GM12878 (cell line): Measurements from ENCODE around the gene ANKMY1. TPM values are rescaled to one million over a fixed set of nuclear protein-coding genes. Genes with fewer than 3 reads are reported as not detected.

Source experiments
- ATAC-seq: fragments of 200-7000 bp; cut with Tn5 transposase; 3 replicates; pipeline ENCODE4 v1.9.1; 2020; ENCODE audit warnings: mild to moderate bottlenecking, moderate library complexity
- BruUV-seq: library from RNA; stranded (reverse); fragments of 400-500 nt; replicated peaks from 2 replicates; lab custom pipeline; 2021; lab: Mats Ljungman, UMichigan
- CTCF ChIA-PET: fragments of 300-600 bp; sonication (Branson Sonifier 250); formaldehyde crosslinking; extraction: SDS; loops from one replicate; lab custom pipeline; 2021; ENCODE audit warnings: inconsistent platforms; lab: Yijun Ruan, JAX
- POLR2A ChIA-PET: fragments of 350-600 bp; formaldehyde crosslinking; extraction: SDS; loops from one replicate; lab custom pipeline; 2021; ENCODE audit warnings: inconsistent platforms; lab: Charles Lee
- RAD21 ChIA-PET: fragments of 300-600 bp; sonication (Branson Sonifier 250); formaldehyde crosslinking; loops from one replicate; lab custom pipeline; 2023; ENCODE audit warnings: antibody characterized with exemption; ENCODE audit not compliant: unreplicated experiment; lab: Charles Lee
- SMC1A ChIA-PET: fragments of 300-600 bp; sonication (Branson Sonifier 250); formaldehyde crosslinking; loops from one replicate; lab custom pipeline; 2023; ENCODE audit not compliant: unreplicated experiment, uncharacterized antibody; lab: Charles Lee
- DNase-seq: peaks from one replicate; pipeline ENCODE4 v3.0.0-alpha.2; 2011; ENCODE audit warnings: low read depth, low spot score
- FAIRE-seq: peaks from 3 replicates; lab custom pipeline; 2011; peaks lifted over from hg19 to GRCh38; lab: Jason Lieb, UNC
- H2AFZ ChIP-seq: 2 replicates; pipeline ENCODE4 v1.6.0; 2011; ENCODE audit warnings: low read depth, low read length, control low read depth; ENCODE audit not compliant: control insufficient read depth
- H3K27ac ChIP-seq: 2 replicates; pipeline ENCODE4 v1.5.1; 2011; ENCODE audit warnings: control low read depth; ENCODE audit not compliant: control insufficient read depth, insufficient read depth
- H3K27me3 ChIP-seq, 2 experiments: replicated peaks in 1 of 2; 2 replicates each; pipeline versions ENCODE4 v1.6.0 to v1.6.1; 2011; ENCODE audit warnings: low read length in 1 of 2; ENCODE audit not compliant: control insufficient read depth in 2 of 2, insufficient read depth in 2 of 2
- H3K36me3 ChIP-seq, 2 experiments: 2 replicates each; pipeline ENCODE4 v1.5.1; 2011; ENCODE audit warnings: low read length in 1 of 2; ENCODE audit not compliant: control insufficient read depth in 2 of 2, insufficient read depth in 2 of 2
- H3K4me1 ChIP-seq: 2 replicates; pipeline ENCODE4 v1.6.1; 2011; ENCODE audit warnings: mild to moderate bottlenecking, low read length, moderate library complexity, mixed read lengths; ENCODE audit not compliant: control insufficient read depth, insufficient read depth
- H3K4me2 ChIP-seq: 2 replicates; pipeline ENCODE4 v1.6.0; 2011; ENCODE audit warnings: control low read depth; ENCODE audit not compliant: control insufficient read depth, insufficient read depth
- H3K4me3 ChIP-seq: fragments of 200-600 bp; sonication (generic); 2 replicates; pipeline ENCODE4 v1.5.1; 2016
- H3K79me2 ChIP-seq: 2 replicates; pipeline ENCODE4 v1.6.0; 2011; ENCODE audit warnings: low read length; ENCODE audit not compliant: control insufficient read depth, insufficient read depth
- H3K9ac ChIP-seq: 2 replicates; pipeline ENCODE4 v1.8.0; 2011; ENCODE audit warnings: low read length, control low read depth, mixed read lengths; ENCODE audit not compliant: control insufficient read depth, insufficient read depth
- H3K9me3 ChIP-seq: replicated peaks from 3 replicates; pipeline ENCODE4 v1.5.1; 2011; ENCODE audit warnings: mild to moderate bottlenecking, low read length; ENCODE audit not compliant: control insufficient read depth, insufficient read depth
- H4K20me1 ChIP-seq: 2 replicates; pipeline ENCODE4 v1.6.0; 2011; ENCODE audit not compliant: control insufficient read depth, insufficient read depth
- BHLHE40 ChIP-seq, 2 experiments: fragments of 450-650 bp in 1 of 2; IDR thresholded peaks; 2 replicates each; pipeline ENCODE4 v1.6.1; 2011 to 2017; ENCODE audit warnings: low read depth in 2 of 2, borderline replicate concordance in 1 of 2, improper control_type of control experiment in 1 of 2, low read length in 1 of 2, mild to moderate bottlenecking in 1 of 2
- CBFB ChIP-seq: IDR thresholded peaks from 2 replicates; pipeline ENCODE4 v1.6.1; 2016; ENCODE audit warnings: antibody characterized with exemption, low read depth
- CEBPB ChIP-seq, 2 experiments: fragments of 150-350 bp in 1 of 2; IDR thresholded peaks; 2 replicates each; pipeline ENCODE4 v1.6.1; 2012 to 2014; ENCODE audit warnings: low read depth in 2 of 2, low read length in 2 of 2, borderline replicate concordance in 1 of 2, inconsistent platforms in 1 of 2
- HDGF ChIP-seq: fragments of 450-650 bp; IDR thresholded peaks from 2 replicates; pipeline ENCODE4 v1.6.1; 2016; ENCODE audit warnings: antibody characterized with exemption
- IRF4 ChIP-seq: IDR thresholded peaks from 2 replicates; pipeline ENCODE4 v1.6.1; 2011; ENCODE audit warnings: low read depth, low read length
- MTA3 ChIP-seq: IDR thresholded peaks from 2 replicates; pipeline ENCODE4 v1.6.1; 2012; ENCODE audit warnings: low read length, inconsistent platforms, borderline replicate concordance
- MYC ChIP-seq: IDR thresholded peaks from 2 replicates; pipeline ENCODE4 v1.6.1; 2011; ENCODE audit warnings: mild to moderate bottlenecking, low read length, moderate library complexity, inconsistent platforms; ENCODE audit not compliant: insufficient read depth, insufficient replicate concordance, insufficient read length, severe bottlenecking
- NKRF ChIP-seq: fragments of 450-650 bp; conservative IDR thresholded peaks from 2 replicates; pipeline ENCODE4 v1.6.1; 2017; ENCODE audit warnings: mild to moderate bottlenecking, moderate library complexity
- NR2C2 ChIP-seq: IDR thresholded peaks from 2 replicates; pipeline ENCODE4 v1.6.1; 2011; ENCODE audit warnings: borderline replicate concordance, low read depth; ENCODE audit not compliant: control insufficient read depth, insufficient read length
- POLR2A ChIP-seq: IDR thresholded peaks from 2 replicates; pipeline ENCODE4 v1.6.1; 2011; ENCODE audit warnings: low read depth, mild to moderate bottlenecking, low read length
- RBBP5 ChIP-seq: fragments of 200-600 bp; sonication (generic); conservative IDR thresholded peaks from 2 replicates; pipeline ENCODE4 v1.6.1; 2016
- SMARCA5 ChIP-seq: fragments of 450-650 bp; IDR thresholded peaks from 2 replicates; pipeline ENCODE4 v1.6.1; 2017; ENCODE audit warnings: mild to moderate bottlenecking
- SUZ12 ChIP-seq: fragments of 200-600 bp; sonication (generic); IDR thresholded peaks from one replicate; pipeline ENCODE4 v1.6.1; 2018; ENCODE audit warnings: antibody characterized with exemption, mild to moderate bottlenecking; ENCODE audit not compliant: unreplicated experiment
- TCF12 ChIP-seq: IDR thresholded peaks from 2 replicates; pipeline ENCODE4 v1.6.1; 2011; ENCODE audit warnings: low read depth, mild to moderate bottlenecking, low read length
- WRNIP1 ChIP-seq: IDR thresholded peaks from 2 replicates; pipeline ENCODE4 v1.6.1; 2011; ENCODE audit warnings: low read depth, low read length, improper control_type of control experiment, borderline replicate concordance
- ZNF622 ChIP-seq: fragments of 450-650 bp; IDR thresholded peaks from 2 replicates; pipeline ENCODE4 v1.6.1; 2017; ENCODE audit warnings: mild to moderate bottlenecking, inconsistent platforms
- WGBS: methylation state at CpG from one replicate; pipeline ENCODE4 v1.1.6; 2016; ENCODE audit warnings: low lambda C conversion rate; ENCODE audit not compliant: insufficient replicate concordance, insufficient coverage; ENCODE audit errors: missing lambda C conversion rate; 5-methylcytosine and 5-hydroxymethylcytosine counted together
- in situ Hi-C: fragments of 300-500 bp; cut with MboI; formaldehyde crosslinking; loops from 9 replicates; pipeline ENCODE4 v1.14.3; 2018; ENCODE audit warnings: mixed read lengths
- intact Hi-C: fragments of 100-400 bp; cut with micrococcal nuclease; formaldehyde crosslinking; loops from one replicate; pipeline ENCODE4 v1.14.2; 2022; ENCODE audit not compliant: unreplicated experiment
- polyA plus RNA-seq, 11 experiments: library from polyadenylated mRNA; depleted of rRNA in 4 of 11; unstranded in 6 of 11; stranded (reverse) in 5 of 11; fragments of >200 nt; fragmentation: Nextera tagmentation in 4 of 11; fragmentation: Illumina TruSeq in 1 of 11; extraction: Ambion mirVana in 4 of 11; extraction: Trizol in 1 of 11; gene quantifications; 1 replicate in 1 of 11; 2 replicates in 10 of 11; pipeline versions ENCODE4 v1.2.1 to v1.2.3, GENCODE V29; 2011 to 2016; ENCODE audit warnings: inconsistent platforms in 2 of 11, missing spikeins in 2 of 11, low read depth in 1 of 11
- total RNA-seq, 4 experiments: library from RNA; depleted of rRNA in 3 of 4; stranded (reverse); fragments of >200 nt in 3 of 4; fragmentation: Illumina TruSeq in 1 of 4; extraction: Trizol in 1 of 4; gene quantifications; 2 replicates each; pipeline versions ENCODE4 v1.2.1 to v1.2.3, GENCODE V29; 2013 to 2021

ANKMY1 gene
- total and polyA plus RNA-seq, 10 of the 15 experiments (the other 5 are each of a cell fraction or from before 2014, with no cell fraction given), result 1.1 to 15.3 (median 11.1) TPM

- Histone ChIP-seq H3K79me2 (no peaks in the 10 kb centered on the region), H3K36me3 (no peaks in the 10 kb centered on the region), H3K9me3 (no peaks in the 10 kb centered on the region), H3K4me2 (no peak overlapping the region), H2AFZ (no peak overlapping the region), H4K20me1 (no peaks in the 10 kb centered on the region), H3K4me1 (no peaks in the 10 kb centered on the region), H3K9ac (no peak overlapping the region), H3K27me3 (no peaks in the 10 kb centered on the region), H3K27ac (no peak overlapping the region), H3K4me3 (no peak overlapping the region)
- no TSS peak for BruUV-seq
- no peak for ATAC-seq
- ChIA-PET CTCF (interaction anchor here (0.6 kb wide), 1 partner anchor 144 kb away, joined by 3 read pairs; no protein-coding TSS in a partner anchor), SMC1A (no interaction called here), POLR2A (no interaction called here), RAD21 (no interaction called here)
- FAIRE-seq, result no peak
- in situ Hi-C loops (loop anchor here (25.0 kb wide), 1 partner anchor 330 kb away; no protein-coding TSS in a partner anchor), intact Hi-C loops (no loop called here)
- no peak for DNase-seq
- WGBS, result 61% methylated on average over 4 of the region's 6 CpGs
- TF ChIP-seq MTA3, result no peak
- no peak for TF ChIP-seq ZNF622
- no peak for TF ChIP-seq CBFB
- no peak for TF ChIP-seq TCF12
Observed at GRCh38 chr2:240507060-240507777, 50.6 kb downstream of the ANKMY1 start.

GRCh38 chr2:240506406-240507059, 51.3 kb downstream of the ANKMY1 start:
- Histone ChIP-seq H3K27ac (no peak overlapping the region), H3K4me3 (no peak overlapping the region), H2AFZ (no peak overlapping the region), H3K79me2 (no peaks in the 10 kb centered on the region), H3K9me3 (no peaks in the 10 kb centered on the region), H3K36me3 (no peaks in the 10 kb centered on the region), H3K9ac (no peak overlapping the region), H3K4me1 (no peaks in the 10 kb centered on the region), H3K4me2 (no peak overlapping the region), H4K20me1 (no peaks in the 10 kb centered on the region), H3K27me3 (no peaks in the 10 kb centered on the region)
- no peak for ATAC-seq
- 89% methylated on average over 17 of the region's 17 CpGs for WGBS
- SMC1A ChIA-PET, result interaction anchor here (1.2 kb wide), 1 partner anchor 48 kb away, joined by 3 read pairs; no protein-coding TSS in a partner anchor
- RAD21 ChIA-PET, result no interaction called here
- POLR2A ChIA-PET, result no interaction called here
- CTCF ChIA-PET, result no interaction called here
- intact Hi-C loops, result no loop called here
- FAIRE-seq, result no peak
- no TSS peak for BruUV-seq
- in situ Hi-C loops, result loop anchor here (25.0 kb wide), 1 partner anchor 331 kb away; no protein-coding TSS in a partner anchor
- DNase-seq, result no peak
- TF ChIP-seq CEBPB (IDR thresholded peaks at IDR 0.05; ENCODE audit: borderline replicate concordance in 1 of 2, low read depth in 2 of 2, low read length in 2 of 2) (no peak), BHLHE40 (IDR thresholded peaks at IDR 0.05; ENCODE audit: borderline replicate concordance in 1 of 2, low read depth in 2 of 2, low read length in 1 of 2) (no peak), RBBP5 (no peak), NKRF (no peak), MYC (no peak), NR2C2 (no peak), HDGF (no peak), WRNIP1 (no peak), SMARCA5 (no peak), SUZ12 (no peak), IRF4 (no peak), POLR2A (no peak), MTA3 (no peak)
